ENCODE measurements around the gene IL36A.

The IL36A gene

GRCh38 chr2:113050921-113051895 is 45.9 kb downstream of the IL36A start:
- no peak for DNase-seq (ENCODE audit: low spot score)

DNA sequence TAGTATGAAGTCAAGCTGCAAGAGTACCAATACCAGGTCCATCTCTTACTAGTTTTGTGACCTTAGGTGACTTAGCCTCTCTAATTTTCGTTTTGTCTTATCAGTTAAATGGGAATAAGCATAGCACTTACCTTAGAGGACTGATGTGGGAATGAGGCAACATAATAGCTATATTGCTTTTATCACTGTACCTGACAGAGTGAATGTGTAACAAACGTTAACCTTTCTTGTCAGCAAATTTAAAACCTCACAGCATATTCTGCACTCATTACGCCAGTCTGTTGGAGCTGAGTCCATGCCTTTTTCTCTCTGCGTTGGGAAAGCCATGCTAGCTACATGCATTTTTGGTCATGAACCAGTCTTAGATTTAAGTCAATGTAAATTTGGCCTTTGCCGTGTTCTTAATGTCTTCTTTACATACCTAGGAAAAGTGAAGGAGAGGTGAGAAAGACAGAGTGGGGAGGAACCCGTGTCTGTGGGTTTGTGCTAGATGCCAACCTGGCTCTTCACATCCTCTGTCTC is 47.2 kb downstream of the IL36A start, which contains the start of gene IL36B:
Gene IL36B (minus strand): TSS at position 472 of the 522 bp plus-strand sequence.
- DNase-seq (ENCODE audit: low spot score) = no peak

- no peak for DNase-seq (ENCODE audit: low spot score)
These were observed 48.4 kb downstream of the IL36A start for GRCh38 chr2:113053666-113054065.

- DNase-seq (ENCODE audit: low spot score) = no peak
These were observed 48.8 kb downstream of the IL36A start for GRCh38 chr2:113054066-113054465.

DNA sequence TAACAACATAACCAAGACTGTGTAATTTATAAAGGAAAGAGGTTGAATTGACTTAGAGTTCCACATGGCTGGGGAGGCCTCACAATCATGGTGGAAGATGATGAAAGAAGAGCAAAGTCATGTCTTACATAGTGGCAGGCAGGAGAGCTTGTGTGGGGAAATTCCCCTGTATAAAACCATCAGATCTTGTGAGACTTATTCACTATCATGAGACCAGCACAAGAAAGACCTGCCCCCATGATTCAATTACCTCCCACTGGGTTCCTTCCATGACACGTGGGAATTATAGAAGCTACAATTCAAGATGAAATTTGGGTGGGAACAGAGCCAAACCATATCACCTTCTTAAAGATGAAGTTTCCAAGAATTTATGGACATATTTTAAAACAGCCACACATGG is 51.3 kb downstream of the IL36A start:
- DNase-seq (ENCODE audit: low spot score) = no peak

DNA sequence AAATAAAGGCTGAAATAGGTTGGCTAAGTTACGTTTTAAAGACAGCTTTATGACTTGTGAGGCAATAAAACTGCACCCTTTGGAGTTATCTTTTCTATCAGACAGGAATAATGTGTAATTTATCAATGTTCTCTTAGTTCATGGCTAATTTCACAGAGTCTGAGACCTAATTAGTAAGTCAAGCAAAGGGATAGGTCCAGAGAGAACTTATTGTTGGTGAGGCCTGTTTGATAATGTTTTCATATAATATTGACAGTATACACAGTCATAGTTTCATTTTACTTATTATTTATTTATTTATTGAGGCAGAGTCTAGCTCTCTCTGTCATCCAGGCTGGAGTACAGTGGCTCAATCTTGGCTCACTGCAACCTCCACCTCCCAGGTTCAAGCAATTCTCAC is 51.9 kb downstream of the IL36A start:
- no peak for DNase-seq (ENCODE audit: low spot score)

All from CD4-positive, alpha-beta T cell treated with Interleukin-6 at 100 ng/mL for 8 hours (primary cell).